Renal cortex interstitium (tissue), 11 donors: ENCODE measurements around the gene NID1. TPM values are rescaled to one million over a fixed set of nuclear protein-coding genes. Genes with fewer than 3 reads are reported as not detected.
A peak's percentile ranks its signal among the peaks of the same experiment; 100 is the strongest.
"Not testable (repeated sequence)": the region's sequence is repeated elsewhere in the genome, so short reads cannot be mapped to it uniquely, and the experiment has no call there.

Source experiments
- DNase-seq, 11 donors: peaks; one replicate each; pipeline ENCODE4 v3.0.0-alpha.2; 2013; ENCODE audit warnings: low read depth in 9 of 11, low spot score in 4 of 11; ENCODE audit errors: extremely low read depth in 1 of 11
- polyA plus RNA-seq, 3 donors: library from polyadenylated mRNA; unstranded; fragments of 120-200 nt; gene quantifications; one replicate each; pipeline ENCODE4 v1.2.1, GENCODE V29; 2013; ENCODE audit not compliant: insufficient read length in 3 of 3

The NID1 gene
- polyA plus RNA-seq, 3 donors: 149 to 193 (median 191) TPM

- no peak for DNase-seq
Observed at GRCh38 chr1:236013330-236013729, 51.6 kb downstream of the NID1 start.

DNA sequence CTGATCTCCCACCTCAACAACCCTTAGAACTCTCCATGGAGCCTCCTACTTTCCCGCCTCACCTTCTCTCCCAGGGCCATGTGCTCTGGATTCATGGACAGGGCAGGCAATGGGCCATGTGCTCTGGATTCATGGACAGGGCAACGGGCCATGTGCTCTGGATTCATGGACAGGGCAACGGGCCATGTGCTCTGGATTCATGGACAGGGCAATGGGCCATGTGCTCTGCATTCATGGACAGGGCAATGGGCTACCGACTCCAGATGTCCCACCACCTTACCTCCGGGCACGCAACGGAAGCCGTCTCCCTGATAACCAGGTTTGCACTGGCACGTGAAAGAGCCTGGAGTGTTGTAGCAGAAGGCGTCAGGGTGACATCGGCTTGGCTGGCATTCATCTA is 53.2 kb downstream of the NID1 start:
- no peak for DNase-seq

- DNase-seq: no peak
Observed at GRCh38 chr1:236010443-236010842, 54.4 kb downstream of the NID1 start.

GRCh38 chr1:236009857-236010256 is 55.0 kb downstream of the NID1 start:
- peak in 6 of 11 donors; percentile 34 to 73 (median 64) for DNase-seq

DNA sequence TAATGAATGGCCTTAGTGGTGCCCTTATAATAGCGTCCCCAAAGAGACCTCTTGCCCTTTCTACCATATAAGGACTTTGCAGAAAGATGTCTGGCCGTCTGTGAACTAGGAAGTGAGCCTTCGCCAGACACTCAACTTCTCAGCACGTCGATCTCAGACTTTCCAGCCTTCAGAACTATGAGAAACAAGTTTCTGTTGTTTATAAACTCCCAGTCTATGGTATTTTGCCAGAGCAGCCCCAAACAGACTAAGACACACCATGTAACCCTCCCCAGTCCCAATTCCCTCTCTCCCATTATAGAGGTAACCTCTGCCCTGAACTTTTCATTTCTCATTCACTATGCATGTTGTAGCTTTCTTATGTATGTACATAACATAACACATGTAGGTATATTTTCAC is 55.7 kb downstream of the NID1 start:
- no peak for DNase-seq

DNA sequence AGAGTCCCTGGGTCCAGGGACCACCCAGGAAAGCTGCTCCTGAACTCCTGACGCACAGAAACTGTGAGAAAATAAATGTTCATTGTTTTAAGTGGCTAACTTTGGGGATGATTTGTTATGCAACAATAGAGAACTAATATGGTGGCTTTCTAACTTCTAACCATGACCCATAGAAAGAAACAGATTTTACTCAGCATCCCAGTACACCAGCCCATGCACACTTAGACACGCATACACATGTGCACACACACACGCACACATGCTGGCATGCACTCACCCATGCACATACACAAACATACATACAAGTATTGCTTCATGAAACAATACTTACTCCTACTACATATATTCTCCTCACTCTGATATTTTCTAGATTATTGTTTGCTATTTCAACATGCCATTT is 57.1 kb downstream of the NID1 start:
- no peak for DNase-seq

DNA sequence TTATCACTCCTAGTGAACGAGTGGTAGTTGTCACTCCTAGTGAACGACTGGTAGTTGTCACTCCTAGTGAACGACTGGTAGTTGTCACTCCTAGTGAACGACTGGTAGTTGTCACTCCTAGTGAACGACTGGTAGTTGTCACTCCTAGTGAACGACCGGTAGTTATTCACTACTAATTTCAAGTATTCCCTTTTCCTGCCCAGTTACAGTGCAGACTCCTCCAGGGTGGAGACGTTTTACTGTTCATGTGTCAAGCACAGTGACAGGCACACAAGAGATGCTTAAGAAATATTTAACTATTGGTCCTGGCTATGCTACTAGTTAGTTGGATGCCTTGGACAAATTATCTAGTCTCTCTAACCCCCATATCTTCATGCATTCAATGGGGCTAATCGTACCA is 61.8 kb downstream of the NID1 start:
- not testable (repeated sequence) for DNase-seq

DNA sequence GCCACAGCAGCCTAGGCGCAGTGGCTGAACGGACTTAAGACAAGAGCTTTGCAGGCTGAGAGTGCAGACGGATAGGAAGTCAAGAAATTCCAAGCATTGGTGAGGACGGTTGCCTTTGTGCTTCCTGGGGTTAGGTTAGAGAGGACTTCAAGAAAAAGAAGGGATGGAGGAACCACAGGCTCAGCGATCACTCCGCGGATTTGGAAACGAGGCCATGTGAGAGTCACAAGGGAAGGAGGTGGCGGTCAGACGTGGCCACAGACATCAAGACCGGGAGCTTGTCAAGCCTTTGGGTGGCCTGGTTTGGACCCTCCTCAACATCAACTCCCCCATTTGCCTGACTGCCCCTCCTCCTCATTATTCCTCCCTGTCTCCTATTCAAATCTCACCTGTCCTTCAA is 62.3 kb downstream of the NID1 start:
- no peak for DNase-seq

GRCh38 chr1:236002025-236002390 is 62.9 kb downstream of the NID1 start:
- DNase-seq: no peak

DNA sequence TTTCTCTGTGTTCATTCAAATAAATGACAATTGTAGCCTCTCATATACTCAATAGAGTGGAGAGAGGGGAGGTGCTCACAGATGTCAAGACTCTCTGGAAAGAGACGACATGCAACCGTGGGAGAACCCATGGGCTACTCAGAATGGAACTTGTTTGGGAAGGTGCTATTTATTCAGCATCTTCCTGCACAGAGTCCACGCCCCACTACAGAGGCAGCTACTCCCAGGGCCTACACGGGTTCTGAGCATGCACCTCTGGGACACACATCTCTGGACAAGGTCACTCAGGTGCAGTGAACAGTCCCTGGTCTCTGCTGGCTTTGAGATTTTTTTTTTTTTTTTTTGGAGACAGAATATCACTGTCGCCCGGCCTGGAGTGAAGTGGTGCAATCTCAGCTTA is 64.1 kb downstream of the NID1 start:
- no peak for DNase-seq

DNA sequence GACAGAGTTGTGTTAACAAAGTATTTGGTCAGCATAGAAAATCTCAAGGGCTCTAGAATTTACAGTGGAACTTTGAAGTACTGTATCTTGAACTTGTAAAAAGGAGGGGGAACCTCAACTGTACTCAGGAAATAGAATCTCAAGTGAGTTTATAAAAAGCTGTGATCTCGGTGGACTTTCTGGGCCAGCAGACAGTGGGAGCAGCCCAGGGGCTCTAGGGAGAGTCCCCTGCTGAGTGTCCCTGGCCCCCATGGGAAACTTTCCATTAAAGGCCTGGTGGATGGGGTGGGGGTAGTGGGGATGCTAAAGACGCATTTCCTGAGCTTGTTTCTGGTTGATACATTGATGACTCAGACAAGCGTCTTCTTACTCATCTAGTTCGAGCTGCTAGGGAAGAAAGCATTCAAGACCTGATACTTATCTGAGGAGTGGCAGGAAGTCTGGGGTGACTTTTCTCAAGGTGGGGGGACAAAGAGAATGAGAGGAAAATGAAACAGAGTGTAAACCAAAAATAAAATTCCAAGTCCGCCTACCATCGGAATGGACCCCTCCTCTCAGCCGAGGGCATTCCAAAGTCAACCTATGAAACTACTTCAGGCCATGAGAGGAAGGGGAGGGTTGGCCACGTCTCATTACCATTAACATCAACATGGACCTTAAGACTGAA is 65.5 kb downstream of the NID1 start:
- no peak for DNase-seq

DNA sequence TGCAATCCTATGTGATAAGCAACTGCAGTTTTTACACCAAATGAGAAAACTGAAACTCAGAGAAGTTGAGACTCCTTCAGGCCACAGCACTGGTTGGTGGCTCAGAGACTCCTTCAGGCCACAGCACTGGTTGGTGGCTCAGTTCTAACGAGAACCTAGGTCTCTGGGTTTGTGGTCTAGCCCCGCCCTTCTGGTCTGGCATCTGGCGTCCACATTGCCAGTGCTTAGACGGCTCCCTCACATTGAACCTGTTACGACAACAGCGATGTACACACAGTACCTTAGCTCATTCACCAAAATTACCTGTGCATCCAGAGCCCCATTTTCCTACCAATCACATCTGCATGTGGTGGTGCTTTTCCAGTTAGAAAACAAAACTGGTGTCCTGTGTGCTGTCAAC is 66.1 kb downstream of the NID1 start:
- DNase-seq: no peak

- DNase-seq: no peak
Observed at GRCh38 chr1:235997931-235998330, 67.0 kb downstream of the NID1 start.

- DNase-seq: no peak
Observed at GRCh38 chr1:235997049-235997448, 67.8 kb downstream of the NID1 start.

DNA sequence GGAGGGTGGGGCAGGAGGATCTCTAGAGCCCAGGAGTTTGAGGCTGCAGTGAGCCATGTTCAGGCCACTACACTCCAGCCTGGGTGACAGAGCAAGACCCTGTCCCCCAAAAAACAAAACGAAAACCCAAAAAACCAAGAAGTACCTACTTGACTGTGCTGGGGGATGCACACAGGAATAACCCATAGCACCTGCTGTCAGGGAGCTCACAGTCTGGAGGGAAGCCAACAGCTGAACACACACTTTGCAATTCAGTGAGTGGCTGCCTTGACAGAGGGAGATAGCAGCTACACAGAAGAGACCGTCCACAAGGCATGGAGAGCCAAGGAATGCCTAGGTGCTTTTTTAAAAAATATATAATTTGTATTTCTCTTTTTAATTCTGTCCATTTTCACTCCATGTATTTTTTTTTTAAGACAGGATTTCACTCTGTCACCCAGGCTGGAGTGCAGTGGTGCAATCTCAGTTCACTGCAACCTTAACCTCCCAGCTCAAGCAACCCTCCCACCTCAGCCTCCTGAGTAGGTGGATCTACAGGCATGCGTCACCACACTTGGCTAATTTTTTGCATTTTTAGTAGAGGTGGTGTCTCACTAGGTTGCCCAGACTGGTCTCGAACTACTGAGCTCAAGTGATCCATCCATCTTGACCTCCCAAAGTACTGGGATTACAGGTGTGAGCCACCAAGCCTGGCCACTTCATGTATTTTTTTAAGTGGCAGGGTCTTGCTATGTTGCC is 68.7 kb downstream of the NID1 start:
- DNase-seq: no peak

DNA sequence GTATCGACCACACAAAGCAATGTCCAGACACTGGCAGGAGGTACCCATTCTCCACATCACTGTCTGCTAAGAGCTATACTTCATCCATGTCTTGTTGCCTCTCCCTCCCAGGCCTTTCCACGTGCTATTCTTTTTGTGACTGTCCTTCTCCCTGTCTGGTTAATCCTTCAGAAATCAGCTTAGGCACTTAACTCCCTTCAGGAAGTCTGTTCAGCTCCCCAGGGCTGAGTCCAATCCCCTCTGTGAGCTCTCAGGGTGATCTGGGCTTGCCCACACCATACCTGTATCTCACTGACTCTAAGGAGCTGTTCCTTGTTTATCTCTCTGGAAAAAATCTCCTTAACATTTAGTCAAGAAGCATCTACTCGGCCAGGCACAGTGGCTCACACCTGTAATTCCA is 69.4 kb downstream of the NID1 start:
- no peak for DNase-seq

DNA sequence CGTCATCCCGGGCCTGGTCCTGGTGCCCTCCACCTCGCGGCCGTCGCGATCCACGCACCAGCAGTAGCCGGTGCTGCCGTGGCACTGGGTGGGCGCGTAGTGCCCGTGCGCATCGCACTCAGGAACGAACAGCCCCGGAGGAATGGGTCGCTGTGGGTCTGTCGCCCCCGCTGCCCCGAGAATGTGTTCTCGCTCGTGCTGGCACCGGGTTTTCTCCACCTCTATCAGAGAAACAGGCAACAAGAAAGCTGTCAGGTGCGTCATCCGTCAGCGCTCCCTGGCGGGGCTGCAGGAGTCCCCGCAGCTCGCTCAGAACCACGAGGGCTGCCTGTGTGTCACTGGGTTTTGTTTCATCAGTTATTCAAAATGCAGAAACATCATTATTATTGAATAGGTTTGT is 71.2 kb downstream of the NID1 start:
- DNase-seq: no peak

GRCh38 chr1:235992868-235993267 is 72.0 kb downstream of the NID1 start:
- no peak for DNase-seq

- DNase-seq: no peak
Observed at GRCh38 chr1:235992346-235992745, 72.5 kb downstream of the NID1 start.

- DNase-seq: no peak
Observed at GRCh38 chr1:235990330-235990795, 74.5 kb downstream of the NID1 start.

DNA sequence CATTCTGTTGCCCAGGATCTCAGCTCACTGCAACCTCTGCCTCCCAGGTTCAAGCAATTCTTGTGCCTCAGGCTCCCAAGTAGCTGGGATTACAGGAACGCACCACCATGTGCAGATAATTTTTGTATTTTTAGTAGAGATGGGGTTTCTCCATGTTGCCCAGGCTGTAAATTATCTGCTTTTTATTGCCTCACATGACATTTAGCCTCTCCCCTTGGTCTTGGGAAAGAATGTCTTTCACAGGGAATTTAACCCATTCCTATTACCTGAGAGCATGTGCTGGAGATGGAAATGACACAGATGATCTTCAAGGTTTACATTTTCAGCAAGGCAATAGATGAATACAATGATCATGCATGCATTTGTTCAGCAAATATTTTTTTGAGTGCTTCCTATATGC is 75.8 kb downstream of the NID1 start:
- no peak for DNase-seq
